Measurements from ENCODE around the gene ZXDB.
"Not testable (repeated sequence)": the region's sequence is repeated elsewhere in the genome, so short reads cannot be mapped to it uniquely, and the experiment has no call there.

ZXDB gene

GRCh38 chrX:57587607-57588006 is 4.2 kb upstream of the ZXDB start:
- in situ Hi-C loops (cut with HindIII; ENCODE audit: low sequenced_read_pairs): no loop called here
- H3K4me3 ChIP-seq (ENCODE audit: low read depth, low read length): no peak overlapping the region
- no peak for TF ChIP-seq CTCF (IDR thresholded peaks at IDR 0.05; ENCODE audit: low read depth, low read length, missing control alignments)
- DNase-seq (ENCODE audit: low read depth): no peak

GRCh38 chrX:57592160-57592893 is 516 bp downstream of the ZXDB start:
- peak overlapping the region; percentile 34 for H3K4me3 ChIP-seq (ENCODE audit: low read depth, low read length)
- in situ Hi-C loops (cut with HindIII; ENCODE audit: low sequenced_read_pairs); DNase-seq (ENCODE audit: low read depth): not testable (repeated sequence)

GRCh38 chrX:57592894-57593215 is 1.0 kb downstream of the ZXDB start:
- in situ Hi-C loops (cut with HindIII; ENCODE audit: low sequenced_read_pairs); DNase-seq (ENCODE audit: low read depth): not testable (repeated sequence)
- H3K4me3 ChIP-seq (ENCODE audit: low read depth, low read length): peak overlapping the region; percentile 34

- peak; percentile 59 for DNase-seq (ENCODE audit: low read depth)
- no peak for TF ChIP-seq CTCF (IDR thresholded peaks at IDR 0.05; ENCODE audit: low read depth, low read length, missing control alignments)
- in situ Hi-C loops (cut with HindIII; ENCODE audit: low sequenced_read_pairs): no loop called here
- H3K4me3 ChIP-seq (ENCODE audit: low read depth, low read length): no peak overlapping the region
Measured at GRCh38 chrX:57595381-57595811, 3.6 kb downstream of the ZXDB start.

- TF ChIP-seq CTCF (IDR thresholded peaks at IDR 0.05; ENCODE audit: low read depth, low read length, missing control alignments): no peak
- DNase-seq (ENCODE audit: low read depth): no peak
- peak overlapping the region; percentile 2 for H3K4me3 ChIP-seq (ENCODE audit: low read depth, low read length)
- in situ Hi-C loops (cut with HindIII; ENCODE audit: low sequenced_read_pairs): no loop called here
Measured at GRCh38 chrX:57596109-57596508, 4.3 kb downstream of the ZXDB start.

- no peak for DNase-seq (ENCODE audit: low read depth)
- TF ChIP-seq CTCF (IDR thresholded peaks at IDR 0.05; ENCODE audit: low read depth, low read length, missing control alignments): no peak
- H3K4me3 ChIP-seq (ENCODE audit: low read depth, low read length): no peak overlapping the region
- in situ Hi-C loops (cut with HindIII; ENCODE audit: low sequenced_read_pairs): no loop called here
Measured at GRCh38 chrX:57596516-57596915, 4.7 kb downstream of the ZXDB start.

- H3K4me3 ChIP-seq (ENCODE audit: low read depth, low read length): no peak overlapping the region
- no peak for TF ChIP-seq CTCF (IDR thresholded peaks at IDR 0.05; ENCODE audit: low read depth, low read length, missing control alignments)
- in situ Hi-C loops (cut with HindIII; ENCODE audit: low sequenced_read_pairs): no loop called here
Measured at GRCh38 chrX:57607295-57608187, 15.7 kb downstream of the ZXDB start.

GRCh38 chrX:57613351-57613750 is 21.5 kb downstream of the ZXDB start:
- in situ Hi-C loops (cut with HindIII; ENCODE audit: low sequenced_read_pairs); H3K4me3 ChIP-seq (ENCODE audit: low read depth, low read length): not testable (repeated sequence)

More at GRCh38 chrX:57607295-57608187, 15.7 kb downstream of the ZXDB start:
- DNase-seq (ENCODE audit: low read depth): no peak

GRCh38 chrX:57629438-57629837 is 37.6 kb downstream of the ZXDB start:
- H3K4me3 ChIP-seq (ENCODE audit: low read depth, low read length); in situ Hi-C loops (cut with HindIII; ENCODE audit: low sequenced_read_pairs); DNase-seq (ENCODE audit: low read depth): not testable (repeated sequence)

More at GRCh38 chrX:57613351-57613750, 21.5 kb downstream of the ZXDB start:
- DNase-seq (ENCODE audit: low read depth): not testable (repeated sequence)

Data from astrocyte of the cerebellum (primary cell).